GM19324 (cell line): ENCODE results near the gene XYLT1.

Experiments used
- ATAC-seq: cut with Tn5 transposase; IDR thresholded peaks from one replicate; pipeline ENCODE4 v1.9.1; 2021; ENCODE audit warnings: mild to moderate bottlenecking, moderate library complexity; ENCODE audit not compliant: unreplicated experiment, low FRiP score

Gene XYLT1

DNA sequence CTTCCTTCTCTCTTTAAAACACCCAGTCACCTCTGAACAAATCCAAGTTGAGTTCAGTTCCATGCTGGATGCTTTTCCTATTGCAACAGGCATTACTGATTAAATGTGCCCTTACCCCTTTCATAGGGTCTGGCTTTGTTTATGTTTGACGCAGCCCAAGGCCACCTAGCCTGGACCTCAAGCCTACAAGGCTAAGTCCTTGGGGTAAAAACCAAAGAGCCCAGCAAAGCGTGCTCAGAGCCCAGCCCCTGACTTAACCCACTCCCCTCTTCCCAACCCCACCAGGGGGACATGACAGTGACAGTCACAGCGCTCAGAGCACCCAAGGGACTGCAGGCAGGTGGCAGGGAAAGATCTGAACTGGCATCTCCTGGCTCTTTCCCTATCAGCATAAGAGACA, 200.6 kb downstream of the XYLT1 start:
- no peak for ATAC-seq

DNA sequence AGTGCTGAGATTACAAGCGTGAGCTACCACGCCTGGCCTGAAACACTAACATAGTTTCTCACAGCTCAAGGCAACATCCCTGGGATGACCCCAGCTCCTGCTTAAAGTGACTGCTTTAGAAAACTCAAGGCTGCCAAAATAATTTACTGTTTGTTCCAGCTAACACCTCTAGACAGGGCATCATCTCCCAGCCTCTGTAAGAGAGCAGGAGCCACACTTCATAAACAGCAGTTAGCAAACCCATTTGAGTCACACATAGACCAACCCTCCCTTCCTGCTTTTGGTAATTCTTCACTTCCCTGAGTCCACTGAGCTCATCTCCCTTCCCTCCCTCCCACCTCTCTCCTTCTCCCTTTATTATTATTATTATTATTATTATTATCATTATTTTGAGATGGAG, 201.3 kb downstream of the XYLT1 start:
- ATAC-seq, result no peak

DNA sequence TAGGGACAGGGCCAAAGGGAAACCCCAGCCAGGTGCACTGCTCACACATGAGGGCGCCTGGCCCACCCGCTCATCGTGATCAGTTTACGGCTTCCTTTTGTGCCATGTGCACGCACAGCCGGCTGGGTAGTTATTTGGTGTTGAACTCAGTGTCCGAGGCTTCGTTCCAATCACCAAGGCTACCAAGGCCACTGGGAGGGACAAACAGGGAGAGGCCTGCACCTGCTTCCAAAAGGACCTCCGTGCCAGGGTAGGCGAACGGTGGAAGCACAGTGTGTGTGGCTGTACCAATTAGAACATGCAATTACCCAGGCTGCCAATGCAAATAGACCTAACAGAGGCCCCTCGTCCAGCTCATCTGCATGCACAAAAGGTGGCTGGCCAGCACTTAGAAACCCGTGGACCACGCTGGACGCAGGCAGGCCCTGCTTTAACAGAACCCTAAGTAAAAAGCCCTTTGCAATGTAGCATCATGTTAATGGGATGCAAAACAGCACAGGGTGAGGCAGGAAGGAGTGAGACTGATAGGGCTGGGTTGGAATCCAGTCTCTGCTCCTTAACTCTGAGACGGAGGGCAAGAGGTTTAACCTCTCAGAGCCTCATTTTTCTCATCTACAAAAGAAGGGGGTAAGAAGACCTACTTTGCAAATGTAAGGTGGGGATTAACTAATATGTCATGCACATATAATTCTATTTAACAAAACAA, 204.0 kb downstream of the XYLT1 start:
- ATAC-seq, result no peak

DNA sequence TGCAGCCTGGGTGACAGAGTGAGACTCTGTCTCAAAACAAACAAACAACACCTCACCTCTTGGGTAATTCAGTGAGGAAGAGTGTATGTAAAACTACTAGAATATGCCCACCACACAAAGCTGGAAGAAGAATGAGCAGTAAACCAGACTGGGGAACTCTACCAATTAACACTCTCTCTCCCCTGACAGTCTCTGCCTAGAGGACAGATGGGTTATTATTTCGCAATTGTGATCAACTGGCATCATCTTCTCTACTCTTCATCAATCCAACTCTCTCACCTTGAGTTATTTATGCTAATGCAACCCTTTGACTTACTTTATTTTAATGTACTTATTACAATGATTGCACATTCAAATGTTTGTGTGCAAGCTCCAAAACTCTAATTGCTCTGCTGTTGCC, 205.6 kb downstream of the XYLT1 start:
- ATAC-seq, result no peak

- no peak for ATAC-seq
Measured at GRCh38 chr16:17261197-17261858, 209.4 kb downstream of the XYLT1 start.

- ATAC-seq, result no peak
Measured at GRCh38 chr16:17260276-17260849, 210.4 kb downstream of the XYLT1 start.

- no peak for ATAC-seq
Measured at GRCh38 chr16:17259751-17260270, 210.9 kb downstream of the XYLT1 start.

- ATAC-seq, result peak; percentile 71
Measured at GRCh38 chr16:17258848-17259713, 211.7 kb downstream of the XYLT1 start.

DNA sequence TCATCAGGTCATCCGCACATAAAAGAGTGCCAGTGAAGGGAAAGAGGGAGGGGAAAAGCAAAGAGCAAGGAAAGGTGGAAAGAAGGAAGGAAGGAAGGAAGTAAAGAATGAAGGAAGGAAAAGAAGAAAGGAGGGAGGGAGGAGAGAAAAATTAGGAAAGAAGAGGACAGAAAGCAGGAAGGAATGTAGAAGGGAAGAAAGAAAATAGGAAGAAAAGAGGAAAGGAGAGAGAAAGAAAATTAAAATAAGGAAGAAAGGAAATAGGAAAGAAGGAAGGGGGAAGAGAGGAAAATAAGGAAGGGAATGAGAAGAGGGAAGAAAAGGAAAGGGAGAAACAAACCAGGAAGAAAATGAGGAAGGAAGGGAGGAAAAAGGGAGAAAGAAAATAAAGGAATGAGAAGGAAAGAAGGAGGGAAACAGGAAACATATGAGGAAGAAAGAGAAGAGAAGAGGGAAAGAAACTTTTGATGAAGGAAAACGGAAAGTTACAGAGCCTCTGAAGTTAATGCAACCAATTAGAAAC, 212.6 kb downstream of the XYLT1 start:
- ATAC-seq, result no peak

DNA sequence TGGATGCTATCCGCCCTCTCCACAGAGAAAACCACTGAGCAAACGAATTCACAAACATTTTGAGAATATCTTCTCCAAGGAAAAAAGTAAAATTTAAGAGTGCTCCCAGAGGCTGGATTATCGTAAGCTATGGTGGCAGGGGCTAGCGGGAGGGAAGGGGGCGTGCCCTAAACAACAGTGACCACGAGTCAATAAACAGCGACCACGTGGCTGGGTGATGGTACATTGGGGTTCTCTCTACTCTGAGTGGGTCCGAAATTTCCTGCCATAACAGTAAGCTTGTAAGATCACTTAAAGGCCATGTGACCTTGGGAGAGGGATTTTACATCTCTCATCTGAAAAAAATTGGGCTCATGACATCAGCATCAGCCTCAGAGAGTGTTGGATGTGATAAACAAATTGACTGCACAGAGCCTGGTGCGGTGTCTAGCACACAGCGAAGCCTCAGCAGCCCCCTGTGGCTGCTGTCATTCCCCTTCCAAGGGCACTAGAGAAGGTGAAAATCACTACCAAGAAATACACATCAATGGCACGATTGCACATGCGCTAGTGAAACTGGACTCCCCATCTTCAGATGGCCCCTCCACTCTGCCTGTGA, 213.2 kb downstream of the XYLT1 start:
- no peak for ATAC-seq

GRCh38 chr16:17252701-17253100, 218.1 kb downstream of the XYLT1 start:
- no peak for ATAC-seq

DNA sequence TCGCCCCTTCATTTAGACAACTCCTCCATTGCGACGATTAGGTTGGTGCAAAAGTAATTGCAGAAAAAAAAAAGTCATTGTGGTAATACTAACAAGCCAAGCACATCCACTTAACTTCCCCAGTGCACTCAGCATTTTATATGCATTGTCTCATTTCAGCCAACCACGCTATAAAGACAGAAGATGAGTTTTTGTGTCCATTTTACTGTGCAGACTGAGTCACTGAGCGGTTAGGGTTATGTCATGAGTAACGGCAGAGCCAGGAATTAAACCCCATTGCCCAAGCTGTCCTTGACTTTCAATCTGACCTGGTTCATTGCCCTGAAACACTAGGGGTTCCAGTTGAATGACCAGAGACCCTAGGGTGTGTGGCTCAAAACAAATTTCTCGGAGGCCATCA, 218.7 kb downstream of the XYLT1 start:
- no peak for ATAC-seq

DNA sequence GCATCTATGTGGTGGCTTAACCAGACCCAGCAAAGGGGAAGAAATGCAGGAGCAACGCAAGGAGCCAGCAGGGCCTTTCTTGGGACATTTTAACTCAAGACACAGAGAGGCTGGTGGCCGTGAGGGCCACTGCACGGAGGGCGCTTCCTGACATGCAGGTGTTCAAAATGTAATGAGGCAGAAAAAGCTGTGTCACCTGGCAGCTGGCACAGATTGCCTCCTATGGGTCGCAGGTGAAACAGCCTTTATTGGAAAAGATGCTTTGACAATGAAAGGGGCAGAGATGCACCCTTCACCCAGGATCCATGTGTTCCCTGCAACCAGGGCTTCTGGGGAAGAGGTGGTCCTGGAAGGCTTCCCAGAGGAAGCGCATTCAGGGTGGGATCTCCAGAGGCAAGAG, 219.3 kb downstream of the XYLT1 start:
- no peak for ATAC-seq

- no peak for ATAC-seq
Measured at GRCh38 chr16:17246974-17247732, 223.6 kb downstream of the XYLT1 start.

DNA sequence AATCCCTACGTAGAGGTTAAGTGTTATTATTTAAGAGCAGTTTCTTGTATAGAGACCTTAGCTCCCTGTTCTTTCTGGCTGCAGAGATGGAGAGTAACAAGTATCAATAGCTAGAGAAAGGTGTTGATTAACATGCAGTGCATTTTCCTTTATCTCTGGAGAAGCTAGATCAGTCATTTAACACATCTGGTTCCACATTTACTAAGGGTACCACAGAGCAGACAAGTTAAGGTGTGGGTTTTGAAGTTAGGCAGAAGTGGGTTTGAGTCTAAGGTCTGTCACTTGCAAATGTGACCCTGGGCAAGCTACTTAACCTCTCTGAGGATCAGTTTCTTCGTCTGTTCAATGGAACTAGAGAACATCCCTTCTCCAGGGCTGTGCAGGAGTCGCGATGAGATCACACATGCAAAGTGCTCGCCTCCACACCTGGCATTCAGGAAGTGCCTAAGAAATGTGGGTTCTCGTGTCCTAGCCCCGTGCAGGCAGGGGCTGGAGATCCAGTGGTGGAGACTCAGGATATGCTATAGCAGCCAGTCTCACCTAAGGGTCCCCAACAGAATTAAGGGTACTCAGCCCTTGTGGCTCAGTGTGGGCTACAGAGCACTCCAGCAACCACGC, 224.4 kb downstream of the XYLT1 start:
- no peak for ATAC-seq

DNA sequence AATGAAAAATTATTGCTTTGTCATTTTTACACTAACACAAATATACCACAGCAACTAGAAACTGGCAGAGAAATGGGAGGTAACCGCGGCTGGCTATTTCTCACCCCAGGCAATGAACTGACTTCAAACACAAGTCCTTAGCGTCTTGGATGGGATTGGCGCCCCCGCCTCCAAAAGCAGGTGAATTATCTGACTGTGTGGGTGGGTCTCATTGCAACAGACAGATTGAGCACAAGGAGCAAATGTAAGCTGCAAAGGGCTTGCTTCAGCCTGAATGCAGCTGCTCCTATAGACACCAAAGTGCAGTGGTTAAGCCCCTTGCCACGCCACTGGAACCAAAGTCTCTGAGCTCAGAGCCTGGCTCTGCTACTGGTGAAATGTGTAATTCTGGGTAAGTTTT, 225.0 kb downstream of the XYLT1 start:
- ATAC-seq, result no peak

DNA sequence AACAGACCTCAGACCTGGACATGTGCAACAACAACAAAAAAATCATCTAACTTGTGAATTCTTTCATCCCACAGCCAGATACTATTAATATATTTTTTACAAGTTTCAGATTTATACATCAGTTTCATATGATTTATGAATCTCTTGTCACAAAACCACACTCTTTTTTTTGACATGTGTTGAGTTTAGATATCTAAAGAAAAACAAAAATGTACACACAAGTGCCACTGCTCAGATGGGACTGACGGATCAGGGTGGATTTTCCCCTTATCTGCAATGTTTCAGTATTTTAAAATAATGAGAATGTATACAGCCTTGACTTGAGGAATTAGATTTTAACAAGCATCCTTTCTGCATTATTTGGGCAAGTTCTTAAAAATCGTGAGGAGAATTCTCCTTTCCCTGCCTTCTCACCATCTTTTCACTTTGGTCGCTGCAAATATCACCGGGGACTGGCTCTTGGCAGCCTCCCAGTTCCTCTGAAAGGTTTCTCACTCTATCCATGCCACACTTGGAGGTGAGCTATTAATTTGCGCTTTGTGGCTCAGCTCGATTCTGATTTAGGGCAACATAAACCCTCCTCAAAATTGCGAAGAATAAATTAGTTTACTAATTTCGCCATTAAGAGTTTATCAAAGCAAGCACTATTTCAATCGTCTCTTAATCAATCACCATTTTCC, 225.7 kb downstream of the XYLT1 start:
- no peak for ATAC-seq

DNA sequence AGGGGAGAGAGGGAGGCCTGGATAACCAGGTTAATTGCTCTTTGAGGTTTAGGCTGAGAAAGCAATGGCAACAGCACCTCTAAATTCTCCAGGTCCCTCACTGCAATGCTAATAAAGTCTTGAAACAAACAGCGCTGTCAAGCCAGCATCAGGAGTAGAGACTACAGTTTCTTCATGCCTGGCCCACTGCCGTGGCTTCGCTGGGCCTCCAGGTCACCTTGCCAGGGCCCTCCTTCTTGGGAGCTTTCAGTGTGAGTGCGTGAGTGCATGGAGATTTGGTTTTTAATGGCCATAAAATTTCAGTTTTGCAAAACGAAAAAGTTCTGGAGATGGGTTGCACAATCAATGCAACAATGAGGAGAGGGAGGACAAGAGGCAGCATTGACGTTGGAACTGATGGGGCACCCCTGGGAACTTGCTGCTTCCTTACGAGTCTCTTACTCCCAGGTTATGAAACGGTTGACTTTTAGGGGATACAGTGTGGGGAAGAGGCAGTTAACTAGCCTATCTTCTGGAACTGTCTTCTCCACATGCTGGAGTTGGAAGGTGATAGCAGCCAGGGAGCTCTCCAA, 229.4 kb downstream of the XYLT1 start:
- ATAC-seq, result no peak
